Fibroblast of lung (primary cell): Measurements from ENCODE around the gene FHIP1B. TPM values are rescaled to one million over a fixed set of nuclear protein-coding genes. Genes with fewer than 3 reads are reported as not detected.

Experiments used
- DNase-seq, 2 donors: peaks; one replicate each; pipeline versions ENCODE4 v3.0.0 to v3.0.0-alpha.2; 2010; ENCODE audit warnings: low read depth in 2 of 2
- H2AFZ ChIP-seq: 2 replicates; pipeline ENCODE4 v1.5.1; 2012; ENCODE audit warnings: low read length, control low read depth, inconsistent platforms
- H3K27ac ChIP-seq: 2 replicates; pipeline ENCODE4 v1.5.1; 2011; ENCODE audit warnings: low read length, control low read depth; ENCODE audit not compliant: insufficient read depth
- H3K27me3 ChIP-seq: 2 replicates; pipeline ENCODE4 v1.5.1; 2011; ENCODE audit warnings: mild to moderate bottlenecking, low read length; ENCODE audit not compliant: control insufficient read depth, insufficient read depth
- H3K36me3 ChIP-seq: 2 replicates; pipeline ENCODE4 v1.5.1; 2011; ENCODE audit warnings: low read length; ENCODE audit not compliant: control insufficient read depth, insufficient read depth
- H3K4me1 ChIP-seq: 2 replicates; pipeline ENCODE4 v1.5.1; 2011; ENCODE audit warnings: low read length; ENCODE audit not compliant: control insufficient read depth, insufficient read depth; ENCODE audit errors: extremely low read depth
- H3K4me2 ChIP-seq: 2 replicates; pipeline ENCODE4 v1.5.1; 2011; ENCODE audit warnings: low read length, control low read depth; ENCODE audit not compliant: insufficient read depth; ENCODE audit errors: extremely low read depth
- H3K4me3 ChIP-seq, 4 experiments: fragments of 200-600 bp in 1 of 4; sonication (generic) in 1 of 4; replicated peaks in 1 of 4; 2 replicates each; pipeline ENCODE4 v1.5.1; 2011 to 2016; ENCODE audit warnings: low read length in 4 of 4, low read depth in 3 of 4, mild to moderate bottlenecking in 3 of 4, control low read depth in 2 of 4, inconsistent platforms in 1 of 4, mixed read lengths in 1 of 4; ENCODE audit not compliant: insufficient read depth in 1 of 4; ENCODE audit errors: control extremely low read depth in 1 of 4
- H3K79me2 ChIP-seq: 2 replicates; pipeline ENCODE4 v1.5.1; 2012; ENCODE audit warnings: mild to moderate bottlenecking, low read length, inconsistent platforms; ENCODE audit not compliant: control insufficient read depth, insufficient read depth
- H3K9ac ChIP-seq: 2 replicates; pipeline ENCODE4 v1.5.1; 2011; ENCODE audit warnings: mild to moderate bottlenecking, low read length, control low read depth; ENCODE audit not compliant: insufficient read depth
- H3K9me3 ChIP-seq: 2 replicates; pipeline ENCODE4 v1.5.1; 2012; ENCODE audit warnings: low read depth, low read length; ENCODE audit not compliant: control insufficient read depth, insufficient read depth
- H4K20me1 ChIP-seq: 2 replicates; pipeline ENCODE4 v1.5.1; 2011; ENCODE audit warnings: low read length; ENCODE audit not compliant: control insufficient read depth, insufficient read depth; ENCODE audit errors: extremely low read depth
- EZH2 ChIP-seq: IDR thresholded peaks from 2 replicates; pipeline ENCODE4 v1.5.1; 2012; ENCODE audit warnings: low read length, control low read depth, mild to moderate bottlenecking; ENCODE audit errors: missing control alignments
- polyA plus RNA-seq, 2 donors: library from polyadenylated mRNA; depleted of rRNA in 1 of 2; stranded (reverse) in 1 of 2; unstranded in 1 of 2; fragments of >200 nt; gene quantifications; 2 replicates each; pipeline ENCODE4 v1.2.1, GENCODE V29; 2011 to 2012; ENCODE audit warnings: missing spikeins in 1 of 2
- total RNA-seq: library from RNA; depleted of rRNA; stranded (reverse); fragments of >200 nt; gene quantifications from 2 replicates; pipeline ENCODE4 v1.2.1, GENCODE V29; 2014
- TF ChIP-seq, protein P1 (sequence below), 2 donors: IDR thresholded peaks in 1 of 2; conservative IDR thresholded peaks in 1 of 2; 1 replicate in 1 of 2; 2 replicates in 1 of 2; pipeline ENCODE4 v1.5.1; 2011 to 2012; ENCODE audit warnings: low read length in 2 of 2, control low read depth in 1 of 2, inconsistent platforms in 1 of 2, low read depth in 1 of 2, mild to moderate bottlenecking in 1 of 2

FHIP1B gene
- total and polyA plus RNA-seq, 2 donors (not counting 1 experiment from before 2014, with no cell fraction given) = 9.2 to 15.4 TPM

DNA sequence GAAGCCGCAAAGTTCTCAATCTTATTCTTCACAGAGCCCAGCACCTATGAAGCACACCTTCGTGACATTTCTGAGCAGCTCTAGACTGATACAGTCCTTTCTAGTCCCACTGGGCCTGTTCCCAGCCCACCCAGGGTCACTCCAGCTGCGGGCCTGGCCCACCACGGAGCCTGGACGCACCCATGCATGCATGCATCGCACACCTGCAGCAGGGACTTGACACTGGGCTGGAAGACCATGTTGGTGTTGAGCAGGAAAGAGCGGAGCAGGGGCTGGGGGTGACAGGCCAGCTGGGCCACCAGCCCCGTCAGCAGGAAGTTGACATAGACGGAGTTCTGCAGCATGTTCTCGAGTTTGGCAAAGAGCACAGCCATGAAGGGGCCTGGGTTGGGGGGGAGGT lies 19.9 kb downstream of the FHIP1B start:
- no peaks in the 10 kb centered on the region for H3K27me3 ChIP-seq
- no peak overlapping the region for H3K4me3 ChIP-seq
- no peaks in the 10 kb centered on the region for H3K79me2 ChIP-seq
- TF ChIP-seq, protein P1, sequence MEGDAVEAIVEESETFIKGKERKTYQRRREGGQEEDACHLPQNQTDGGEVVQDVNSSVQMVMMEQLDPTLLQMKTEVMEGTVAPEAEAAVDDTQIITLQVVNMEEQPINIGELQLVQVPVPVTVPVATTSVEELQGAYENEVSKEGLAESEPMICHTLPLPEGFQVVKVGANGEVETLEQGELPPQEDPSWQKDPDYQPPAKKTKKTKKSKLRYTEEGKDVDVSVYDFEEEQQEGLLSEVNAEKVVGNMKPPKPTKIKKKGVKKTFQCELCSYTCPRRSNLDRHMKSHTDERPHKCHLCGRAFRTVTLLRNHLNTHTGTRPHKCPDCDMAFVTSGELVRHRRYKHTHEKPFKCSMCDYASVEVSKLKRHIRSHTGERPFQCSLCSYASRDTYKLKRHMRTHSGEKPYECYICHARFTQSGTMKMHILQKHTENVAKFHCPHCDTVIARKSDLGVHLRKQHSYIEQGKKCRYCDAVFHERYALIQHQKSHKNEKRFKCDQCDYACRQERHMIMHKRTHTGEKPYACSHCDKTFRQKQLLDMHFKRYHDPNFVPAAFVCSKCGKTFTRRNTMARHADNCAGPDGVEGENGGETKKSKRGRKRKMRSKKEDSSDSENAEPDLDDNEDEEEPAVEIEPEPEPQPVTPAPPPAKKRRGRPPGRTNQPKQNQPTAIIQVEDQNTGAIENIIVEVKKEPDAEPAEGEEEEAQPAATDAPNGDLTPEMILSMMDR (conservative IDR thresholded peaks at IDR 0.05 in 1 of 2, IDR thresholded peaks at IDR 0.05 in 1 of 2; ENCODE audit: low read depth in 1 of 2, low read length in 2 of 2) = no peak
- no peak for TF ChIP-seq EZH2
- H3K36me3 ChIP-seq = peaks cover 17% of the 10 kb centered on the region
- H3K4me1 ChIP-seq = peaks cover 2% of the 10 kb centered on the region
- no peaks in the 10 kb centered on the region for H3K9me3 ChIP-seq
- H3K27ac ChIP-seq = no peak overlapping the region
- H3K9ac ChIP-seq = no peak overlapping the region
- no peaks in the 10 kb centered on the region for H4K20me1 ChIP-seq
- no peak overlapping the region for H3K4me2 ChIP-seq
- no peak for DNase-seq
- H2AFZ ChIP-seq = no peak overlapping the region

DNA sequence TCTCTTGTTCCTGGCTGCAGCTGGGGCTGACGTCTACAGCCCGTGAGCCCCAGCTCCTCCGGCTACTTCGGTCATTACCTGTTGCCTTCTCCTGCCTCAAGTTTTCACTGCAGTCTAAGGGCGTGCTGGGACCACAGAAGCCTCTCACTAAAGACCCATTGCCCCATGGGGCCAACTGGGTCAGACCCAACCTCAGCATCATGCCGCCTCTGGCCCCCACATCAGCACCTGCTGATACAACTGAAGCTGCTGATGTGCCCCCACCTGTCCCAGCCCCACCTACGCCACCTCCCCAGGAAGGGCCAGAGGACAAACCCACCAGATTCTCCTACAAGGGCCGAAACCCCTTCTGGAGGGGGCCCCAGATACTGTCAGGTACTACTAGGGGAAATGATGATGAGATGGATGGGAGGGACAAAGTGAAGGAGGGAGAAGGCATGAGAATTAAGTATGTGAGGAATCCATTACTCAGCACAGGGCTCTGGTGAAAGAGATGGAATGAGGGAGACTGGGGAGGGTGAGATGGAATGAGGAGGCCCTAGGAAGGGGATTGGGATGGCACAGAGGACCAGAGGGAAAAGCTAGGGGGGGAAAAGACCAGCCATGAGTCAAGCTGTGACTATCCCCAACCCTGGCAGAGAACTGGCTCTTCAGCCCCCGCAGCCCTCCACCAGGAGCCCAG lies 24.0 kb downstream of the FHIP1B start:
- Histone ChIP-seq H3K4me3 (no peak overlapping the region), H3K9ac (no peak overlapping the region), H4K20me1 (no peaks in the 10 kb centered on the region), H2AFZ (no peak overlapping the region), H3K9me3 (no peaks in the 10 kb centered on the region), H3K27ac (no peak overlapping the region), H3K4me1 (no peaks in the 10 kb centered on the region), H3K36me3 (peaks cover 6% of the 10 kb centered on the region), H3K27me3 (no peaks in the 10 kb centered on the region), H3K4me2 (no peak overlapping the region), H3K79me2 (no peaks in the 10 kb centered on the region)
- peak in 1 of 2 donors; percentile 13 for DNase-seq
- TF ChIP-seq EZH2 = no peak
- TF ChIP-seq, protein P1 (conservative IDR thresholded peaks at IDR 0.05 in 1 of 2, IDR thresholded peaks at IDR 0.05 in 1 of 2; ENCODE audit: low read depth in 1 of 2, low read length in 2 of 2) = no peak

DNA sequence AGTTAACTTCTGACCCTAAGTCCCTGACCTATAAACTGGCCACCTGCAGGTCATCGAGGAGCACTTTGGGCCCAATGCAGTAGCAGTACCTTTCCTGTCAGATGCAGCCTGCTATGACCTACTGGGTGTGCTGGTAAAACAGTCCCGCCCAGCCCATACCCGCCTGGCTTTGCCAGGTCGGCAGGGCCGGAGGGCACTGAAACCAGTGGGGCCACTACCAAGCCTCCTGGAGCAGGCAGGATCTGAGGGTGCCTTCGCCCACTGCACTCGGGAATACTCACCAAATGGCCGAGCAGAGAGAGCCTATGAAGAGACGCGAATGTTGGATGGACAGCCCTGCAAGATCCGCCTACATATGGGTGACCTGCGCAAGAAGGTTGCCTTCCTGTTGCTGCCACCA lies 24.6 kb downstream of the FHIP1B start:
- Histone ChIP-seq H3K4me3 (no peak overlapping the region), H3K9me3 (no peaks in the 10 kb centered on the region), H3K4me2 (no peak overlapping the region), H3K9ac (no peak overlapping the region), H3K36me3 (peaks cover 6% of the 10 kb centered on the region), H4K20me1 (no peaks in the 10 kb centered on the region), H3K27me3 (no peaks in the 10 kb centered on the region), H3K4me1 (no peaks in the 10 kb centered on the region), H2AFZ (no peak overlapping the region), H3K27ac (no peak overlapping the region), H3K79me2 (no peaks in the 10 kb centered on the region)
- TF ChIP-seq EZH2 = no peak
- TF ChIP-seq, protein P1 (conservative IDR thresholded peaks at IDR 0.05 in 1 of 2, IDR thresholded peaks at IDR 0.05 in 1 of 2; ENCODE audit: low read depth in 1 of 2, low read length in 2 of 2) = no peak
- DNase-seq = no peak
